ENCODE measurements around the gene TRPV4.

The TRPV4 gene

DNA sequence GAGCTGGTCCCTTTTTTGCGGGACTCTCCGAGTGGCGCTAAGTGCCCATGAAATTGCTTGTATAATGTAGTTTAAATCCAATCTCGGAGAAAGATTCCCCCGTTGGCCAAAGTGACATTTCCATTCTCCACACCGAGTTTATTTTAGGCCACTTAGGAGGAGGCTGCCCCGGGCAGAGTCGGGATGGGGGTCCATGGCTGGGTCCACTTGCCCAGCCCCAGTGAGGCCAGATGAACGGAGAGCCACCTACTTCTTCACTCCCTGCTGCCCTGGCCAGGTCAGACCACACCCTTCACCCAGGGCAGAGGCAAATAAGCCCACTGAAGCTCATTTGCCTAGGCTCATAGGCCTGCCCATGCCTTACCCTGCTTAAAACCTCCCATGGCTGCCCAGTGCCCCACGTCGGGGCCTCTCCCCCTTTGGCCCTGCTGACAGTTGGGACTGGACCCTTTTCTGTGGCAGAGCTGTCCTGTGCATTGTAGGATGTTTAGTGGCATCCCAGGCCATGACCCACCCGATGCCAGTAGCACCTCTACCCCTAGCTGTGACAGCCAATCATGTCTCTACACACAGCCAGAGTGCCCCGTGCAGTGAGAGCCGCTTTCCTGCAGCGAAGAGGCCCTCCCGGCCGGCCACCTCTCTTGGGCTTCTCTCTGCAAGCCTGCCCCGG, 68.3 kb downstream of the TRPV4 start (continued):
- TF ChIP-seq ZNF658 (tag by site-specific recombination; IDR thresholded peaks at IDR 0.05), result no peak
- TF ChIP-seq ZNF560 (tag by site-specific recombination; IDR thresholded peaks at IDR 0.05; ENCODE audit: borderline replicate concordance), result no peak
- TF ChIP-seq ZNF138 (tag by site-specific recombination; IDR thresholded peaks at IDR 0.05; ENCODE audit: borderline replicate concordance), result no peak
- TF ChIP-seq ZNF521 (tag by site-specific recombination; IDR thresholded peaks at IDR 0.05), result no peak
- no peak for TF ChIP-seq ZNF623 (tag by site-specific recombination; IDR thresholded peaks at IDR 0.05)

DNA sequence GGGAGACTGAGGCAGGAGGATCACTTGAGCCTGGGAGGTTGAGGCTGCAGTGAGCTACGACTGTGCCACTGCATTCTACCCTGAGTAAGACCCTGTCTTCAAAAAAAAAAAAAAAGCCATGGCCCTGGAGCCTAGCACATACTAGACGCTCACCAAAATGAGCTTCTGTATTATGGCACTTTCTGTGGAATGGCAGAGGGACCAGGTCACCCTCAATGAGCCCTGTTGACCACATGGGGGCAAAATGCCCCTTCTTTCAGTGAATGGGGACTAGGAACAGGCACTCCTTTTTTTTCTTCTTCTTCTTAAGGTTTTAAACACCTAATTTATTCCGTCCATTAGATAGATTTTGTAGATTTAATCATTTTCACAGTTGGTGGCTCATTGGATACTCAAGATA, 69.1 kb downstream of the TRPV4 start:
- Histone ChIP-seq H3K4me1 (ENCODE audit: control insufficient read depth, insufficient read depth, low read length) (no peaks in the 10 kb centered on the region), H3K4me3 (ENCODE audit: low read depth, low read length) (no peak overlapping the region), H3K27ac (ENCODE audit: extremely low read depth, low read depth, low read length) (no peak overlapping the region), H3K36me3 (ENCODE audit: control insufficient read depth in 2 of 2, insufficient read depth in 1 of 2, low read length in 2 of 2) (no peaks in the 10 kb centered on the region), H3K9me3 (ENCODE audit: control insufficient read depth, insufficient read depth, low read depth, low read length) (no peaks in the 10 kb centered on the region)
- POLR2A ChIA-PET, result interaction anchor here (0.6 kb wide), 1 partner anchor 83 kb away, joined by 3 read pairs; no protein-coding TSS in a partner anchor
- TF ChIP-seq ZBTB48 (tag by site-specific recombination; IDR thresholded peaks at IDR 0.05) (no peak), ZNF2 (tag by site-specific recombination; IDR thresholded peaks at IDR 0.05) (no peak), ZNF530 (tag by site-specific recombination; IDR thresholded peaks at IDR 0.05; ENCODE audit: low read depth) (no peak), ZNF626 (tag by site-specific recombination; IDR thresholded peaks at IDR 0.05) (no peak), ZNF549 (tag by site-specific recombination; IDR thresholded peaks at IDR 0.05) (no peak), KLF7 (tag by site-specific recombination; IDR thresholded peaks at IDR 0.05; ENCODE audit: borderline replicate concordance) (no peak), ZNF121 (tag by site-specific recombination; IDR thresholded peaks at IDR 0.05) (no peak), ZNF785 (tag by site-specific recombination; IDR thresholded peaks at IDR 0.05) (no peak), ZNF341 (tag by site-specific recombination; IDR thresholded peaks at IDR 0.05; ENCODE audit: low read depth) (no peak), ZNF169 (tag by site-specific recombination; IDR thresholded peaks at IDR 0.05) (no peak), SCRT2 (tag by site-specific recombination; IDR thresholded peaks at IDR 0.05) (no peak), ZNF544 (tag by site-specific recombination; IDR thresholded peaks at IDR 0.05) (no peak)
- TF ChIP-seq, protein P1, sequence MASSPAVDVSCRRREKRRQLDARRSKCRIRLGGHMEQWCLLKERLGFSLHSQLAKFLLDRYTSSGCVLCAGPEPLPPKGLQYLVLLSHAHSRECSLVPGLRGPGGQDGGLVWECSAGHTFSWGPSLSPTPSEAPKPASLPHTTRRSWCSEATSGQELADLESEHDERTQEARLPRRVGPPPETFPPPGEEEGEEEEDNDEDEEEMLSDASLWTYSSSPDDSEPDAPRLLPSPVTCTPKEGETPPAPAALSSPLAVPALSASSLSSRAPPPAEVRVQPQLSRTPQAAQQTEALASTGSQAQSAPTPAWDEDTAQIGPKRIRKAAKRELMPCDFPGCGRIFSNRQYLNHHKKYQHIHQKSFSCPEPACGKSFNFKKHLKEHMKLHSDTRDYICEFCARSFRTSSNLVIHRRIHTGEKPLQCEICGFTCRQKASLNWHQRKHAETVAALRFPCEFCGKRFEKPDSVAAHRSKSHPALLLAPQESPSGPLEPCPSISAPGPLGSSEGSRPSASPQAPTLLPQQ (tag by site-specific recombination; IDR thresholded peaks at IDR 0.05), result no peak
- TF ChIP-seq, protein P2, sequence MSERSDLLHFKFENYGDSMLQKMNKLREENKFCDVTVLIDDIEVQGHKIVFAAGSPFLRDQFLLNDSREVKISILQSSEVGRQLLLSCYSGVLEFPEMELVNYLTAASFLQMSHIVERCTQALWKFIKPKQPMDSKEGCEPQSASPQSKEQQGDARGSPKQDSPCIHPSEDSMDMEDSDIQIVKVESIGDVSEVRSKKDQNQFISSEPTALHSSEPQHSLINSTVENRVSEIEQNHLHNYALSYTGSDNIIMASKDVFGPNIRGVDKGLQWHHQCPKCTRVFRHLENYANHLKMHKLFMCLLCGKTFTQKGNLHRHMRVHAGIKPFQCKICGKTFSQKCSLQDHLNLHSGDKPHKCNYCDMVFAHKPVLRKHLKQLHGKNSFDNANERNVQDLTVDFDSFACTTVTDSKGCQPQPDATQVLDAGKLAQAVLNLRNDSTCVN (tag by site-specific recombination; optimal IDR thresholded peaks at IDR 0.05), result no peak
- CTCF ChIA-PET, result interaction anchor here (1.1 to 5.4 kb wide), 2 partner anchors 9 to 10 kb away, joined by 3 to 30 read pairs; no protein-coding TSS in a partner anchor

DNA sequence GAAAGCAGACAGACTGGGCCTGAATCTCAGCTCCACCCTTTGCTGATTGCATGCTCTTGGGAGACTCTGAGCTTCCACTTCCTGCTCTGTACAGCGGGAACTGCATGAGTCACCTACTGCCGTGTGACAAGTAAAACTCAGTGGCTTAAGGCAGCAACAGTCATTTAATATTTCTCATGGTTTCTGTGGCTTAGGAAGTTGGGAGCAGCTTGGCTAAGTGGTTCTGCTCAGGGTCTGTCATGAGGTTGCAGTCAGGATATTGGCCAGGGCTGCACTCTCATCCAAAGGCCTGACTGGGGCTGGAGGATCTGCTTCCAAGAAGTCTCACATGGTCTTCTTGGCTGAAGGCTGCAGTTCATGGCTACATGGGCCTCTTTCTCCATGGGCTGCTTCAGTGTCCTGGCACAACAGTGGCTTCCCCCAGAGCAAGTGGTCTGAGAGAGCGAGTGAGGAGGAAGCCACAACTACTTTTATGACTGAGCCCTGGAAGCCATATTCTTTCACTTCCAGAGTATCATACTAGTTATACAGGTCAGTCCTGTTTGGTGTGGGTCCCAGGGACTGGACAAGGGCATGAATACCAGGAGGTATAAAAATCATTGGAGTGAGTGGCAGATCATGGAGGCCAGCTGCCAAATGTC, 69.9 kb downstream of the TRPV4 start:
- Histone ChIP-seq H3K9me3 (ENCODE audit: control insufficient read depth, insufficient read depth, low read depth, low read length) (no peaks in the 10 kb centered on the region), H3K4me3 (ENCODE audit: low read depth, low read length) (no peak overlapping the region), H3K36me3 (ENCODE audit: control insufficient read depth in 2 of 2, insufficient read depth in 1 of 2, low read length in 2 of 2) (no peaks in the 10 kb centered on the region), H3K27ac (ENCODE audit: extremely low read depth, low read depth, low read length) (no peak overlapping the region), H3K4me1 (ENCODE audit: control insufficient read depth, insufficient read depth, low read length) (no peaks in the 10 kb centered on the region)
- ChIA-PET CTCF (interaction anchor here (1.1 to 5.4 kb wide), 3 partner anchors 8 to 13 kb away, joined by 3 to 30 read pairs (median 3); no protein-coding TSS in a partner anchor), POLR2A (no interaction called here)
- TF ChIP-seq, protein P3, sequence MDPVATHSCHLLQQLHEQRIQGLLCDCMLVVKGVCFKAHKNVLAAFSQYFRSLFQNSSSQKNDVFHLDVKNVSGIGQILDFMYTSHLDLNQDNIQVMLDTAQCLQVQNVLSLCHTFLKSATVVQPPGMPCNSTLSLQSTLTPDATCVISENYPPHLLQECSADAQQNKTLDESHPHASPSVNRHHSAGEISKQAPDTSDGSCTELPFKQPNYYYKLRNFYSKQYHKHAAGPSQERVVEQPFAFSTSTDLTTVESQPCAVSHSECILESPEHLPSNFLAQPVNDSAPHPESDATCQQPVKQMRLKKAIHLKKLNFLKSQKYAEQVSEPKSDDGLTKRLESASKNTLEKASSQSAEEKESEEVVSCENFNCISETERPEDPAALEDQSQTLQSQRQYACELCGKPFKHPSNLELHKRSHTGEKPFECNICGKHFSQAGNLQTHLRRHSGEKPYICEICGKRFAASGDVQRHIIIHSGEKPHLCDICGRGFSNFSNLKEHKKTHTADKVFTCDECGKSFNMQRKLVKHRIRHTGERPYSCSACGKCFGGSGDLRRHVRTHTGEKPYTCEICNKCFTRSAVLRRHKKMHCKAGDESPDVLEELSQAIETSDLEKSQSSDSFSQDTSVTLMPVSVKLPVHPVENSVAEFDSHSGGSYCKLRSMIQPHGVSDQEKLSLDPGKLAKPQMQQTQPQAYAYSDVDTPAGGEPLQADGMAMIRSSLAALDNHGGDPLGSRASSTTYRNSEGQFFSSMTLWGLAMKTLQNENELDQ (tag by site-specific recombination; IDR thresholded peaks at IDR 0.05; ENCODE audit: low read depth), result no peak
- no peak for TF ChIP-seq TCF7L2 (IDR thresholded peaks at IDR 0.05; ENCODE audit: borderline replicate concordance, low read depth, low read length)
- TF ChIP-seq GFI1B (tag by site-specific recombination; IDR thresholded peaks at IDR 0.05), result no peak
- TF ChIP-seq TRIM28 (IDR thresholded peaks at IDR 0.05; ENCODE audit: borderline replicate concordance, low read length), result peak; percentile 20; the same call in 1 of the 2 replicates
- TF ChIP-seq, protein P4, sequence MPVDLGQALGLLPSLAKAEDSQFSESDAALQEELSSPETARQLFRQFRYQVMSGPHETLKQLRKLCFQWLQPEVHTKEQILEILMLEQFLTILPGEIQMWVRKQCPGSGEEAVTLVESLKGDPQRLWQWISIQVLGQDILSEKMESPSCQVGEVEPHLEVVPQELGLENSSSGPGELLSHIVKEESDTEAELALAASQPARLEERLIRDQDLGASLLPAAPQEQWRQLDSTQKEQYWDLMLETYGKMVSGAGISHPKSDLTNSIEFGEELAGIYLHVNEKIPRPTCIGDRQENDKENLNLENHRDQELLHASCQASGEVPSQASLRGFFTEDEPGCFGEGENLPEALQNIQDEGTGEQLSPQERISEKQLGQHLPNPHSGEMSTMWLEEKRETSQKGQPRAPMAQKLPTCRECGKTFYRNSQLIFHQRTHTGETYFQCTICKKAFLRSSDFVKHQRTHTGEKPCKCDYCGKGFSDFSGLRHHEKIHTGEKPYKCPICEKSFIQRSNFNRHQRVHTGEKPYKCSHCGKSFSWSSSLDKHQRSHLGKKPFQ (tag by site-specific recombination; IDR thresholded peaks at IDR 0.05), result no peak
- no peak for TF ChIP-seq ZNF707 (tag by site-specific recombination; IDR thresholded peaks at IDR 0.05)
